Stimulated activated CD4-positive, alpha-beta T cell treated with anti-CD3 and anti-CD28 coated beads, Interleukin-1b, Interleukin-23, amount 100 ng/mL, for 1 hour (primary cell): ENCODE data around the gene RBFOX2.
"Not testable (repeated sequence)": the region's sequence is repeated elsewhere in the genome, so short reads cannot be mapped to it uniquely, and the experiment has no call there.

Experiments
- DNase-seq, 2 donors: peaks; one replicate each; pipeline ENCODE4 v3.0.0-alpha.2; 2020; ENCODE audit warnings: low read depth in 2 of 2

RBFOX2 gene

DNA sequence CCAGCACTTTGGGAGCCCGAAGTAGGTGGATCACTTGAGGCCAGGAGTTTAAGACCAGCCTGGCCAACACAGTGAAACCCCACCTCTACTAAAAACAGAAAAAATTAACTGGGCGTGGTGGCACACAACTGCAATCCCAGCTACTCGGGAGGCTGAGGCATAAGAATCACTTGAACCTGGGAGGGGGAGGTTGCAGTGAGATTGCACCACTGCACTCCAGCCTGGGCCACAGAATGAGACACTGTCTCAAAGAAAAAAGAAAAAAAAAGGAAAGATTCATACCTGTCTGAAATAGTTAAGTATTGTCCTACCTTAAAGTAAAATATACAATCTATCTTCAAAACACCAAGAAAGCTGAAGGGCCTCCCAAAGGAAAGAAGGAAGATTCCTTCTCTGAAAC, 20.1 kb downstream of the RBFOX2 start:
- no peak for DNase-seq

DNA sequence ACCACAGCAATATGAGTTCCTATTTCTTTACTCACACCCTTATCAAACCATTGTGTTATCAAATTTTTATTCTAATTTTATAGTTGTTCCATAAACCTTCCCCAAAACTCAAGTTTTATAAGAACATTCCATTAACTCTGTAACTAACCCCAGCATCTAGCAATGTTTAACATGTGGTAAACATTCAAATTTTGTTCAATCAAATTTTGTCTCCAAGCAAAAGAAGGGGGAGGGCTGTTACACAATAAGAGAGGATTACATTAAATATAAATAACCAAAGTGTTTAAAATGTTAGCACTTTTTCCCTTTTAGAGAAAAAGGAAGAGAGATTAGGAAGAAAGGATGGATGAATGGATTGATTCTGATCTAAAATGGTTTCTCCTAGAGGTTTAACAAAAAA, 20.5 kb downstream of the RBFOX2 start:
- no peak for DNase-seq

DNA sequence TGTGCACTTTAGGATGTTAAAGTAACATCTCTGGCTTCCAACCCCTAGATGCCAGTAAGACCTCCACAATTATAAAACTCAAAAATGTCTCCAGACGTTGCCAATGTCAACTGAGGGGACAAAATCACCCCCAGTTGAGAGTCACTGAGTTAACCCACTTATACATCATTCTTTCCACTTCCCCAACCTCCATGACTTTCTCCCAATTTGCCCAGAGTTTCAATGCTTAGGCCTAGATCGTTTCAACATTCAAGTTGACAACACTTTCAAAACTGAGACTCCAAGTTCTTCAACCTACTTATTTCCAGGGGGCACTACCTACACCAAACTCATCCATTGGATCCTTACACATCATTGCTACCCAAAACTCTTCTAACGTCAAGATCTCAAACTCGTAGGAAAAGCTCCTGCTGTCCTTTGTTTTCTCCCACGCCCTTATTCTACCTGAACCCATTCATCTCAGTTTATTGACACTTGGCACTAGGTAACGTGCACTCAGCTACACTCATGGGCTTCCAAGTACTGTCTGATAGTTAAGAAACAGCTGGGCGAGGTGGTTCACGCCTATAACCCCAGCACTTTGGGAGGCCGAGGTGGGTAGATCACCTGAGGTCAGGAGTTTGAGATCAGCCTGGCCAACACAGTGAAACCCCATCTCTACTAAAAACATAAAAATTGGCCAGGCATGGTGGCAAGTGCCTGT, 24.5 kb downstream of the RBFOX2 start:
- DNase-seq: no peak

DNA sequence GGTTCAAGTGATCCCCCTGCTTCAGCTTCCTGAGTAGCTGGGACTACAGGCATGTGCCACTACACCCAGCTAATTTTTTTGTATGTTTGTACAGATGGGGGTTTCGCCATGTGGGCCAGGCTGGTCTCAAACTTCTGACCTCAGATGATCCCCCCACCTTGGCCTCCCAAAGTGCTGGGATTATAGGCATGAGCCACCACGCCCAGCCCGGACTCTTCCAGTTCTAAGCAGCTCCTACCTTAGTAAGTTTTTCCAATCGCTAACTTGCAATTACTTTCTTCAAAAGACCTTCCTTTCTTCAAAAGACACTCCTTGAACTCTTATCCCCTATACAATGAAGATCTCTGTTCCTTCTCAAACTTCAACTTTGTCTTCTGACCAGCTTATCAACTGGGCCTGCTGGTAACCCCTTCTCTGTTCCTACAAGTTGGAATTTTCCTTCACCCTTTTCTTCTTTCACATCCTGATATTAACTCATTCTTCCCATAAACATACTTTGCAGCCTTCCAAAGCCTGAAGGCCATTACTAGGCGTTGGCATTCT, 25.8 kb downstream of the RBFOX2 start:
- DNase-seq: no peak

DNA sequence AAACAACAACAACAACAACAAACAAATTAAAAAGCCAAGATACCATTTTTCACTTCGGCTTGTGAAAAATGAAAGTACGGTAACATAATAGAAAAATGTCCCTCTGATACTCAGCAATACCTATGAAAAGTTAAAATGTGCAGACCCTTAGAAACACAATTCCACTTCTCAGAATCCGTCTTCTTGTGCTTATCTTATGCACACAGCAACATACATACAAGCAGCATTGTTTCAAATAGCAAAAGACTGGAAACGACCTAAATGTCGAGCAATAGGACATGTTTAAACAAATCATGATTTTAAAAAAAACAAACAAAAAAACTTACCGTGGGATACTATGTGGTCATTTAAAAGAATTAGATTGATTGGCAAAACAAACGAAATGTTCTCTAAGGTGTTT, 26.5 kb downstream of the RBFOX2 start:
- DNase-seq: no peak

DNA sequence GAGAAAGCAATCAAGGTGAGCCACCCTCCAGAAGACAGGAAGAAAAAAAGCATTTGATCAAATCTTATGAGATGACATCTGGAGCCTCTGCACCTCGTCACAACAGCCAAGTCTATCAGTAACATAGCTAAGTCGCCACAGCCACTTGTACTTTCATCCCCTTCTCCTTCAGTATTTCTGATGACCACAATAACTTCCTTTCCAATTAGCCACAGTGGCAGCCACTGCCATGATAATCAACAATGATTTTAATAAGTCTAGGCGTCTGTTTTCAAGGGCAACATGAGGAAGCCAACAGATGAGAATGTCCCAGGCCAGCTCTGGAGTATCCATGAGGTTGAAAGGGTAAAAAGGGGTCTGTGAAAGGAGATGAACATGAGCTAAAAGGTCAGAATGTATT, 29.9 kb downstream of the RBFOX2 start:
- no peak for DNase-seq

DNA sequence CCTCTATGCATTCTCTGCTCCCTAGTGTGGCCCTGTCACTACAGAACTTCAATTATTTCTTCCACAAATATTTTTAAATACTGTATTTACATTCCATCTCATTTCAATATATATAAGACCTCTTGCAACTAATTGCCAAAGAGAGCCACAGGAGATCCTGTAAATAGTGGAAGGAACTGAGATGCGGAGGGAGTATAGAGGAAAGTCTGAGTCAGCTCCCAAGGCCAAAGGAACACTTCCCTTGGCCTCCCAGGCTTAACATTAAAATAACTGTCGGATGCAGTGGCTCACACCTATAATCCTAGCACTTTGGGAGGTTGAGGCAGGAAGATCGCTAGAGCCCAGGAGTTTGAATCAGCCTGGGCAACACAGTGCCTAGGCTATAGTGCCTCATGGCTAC, 31.2 kb downstream of the RBFOX2 start:
- no peak for DNase-seq

DNA sequence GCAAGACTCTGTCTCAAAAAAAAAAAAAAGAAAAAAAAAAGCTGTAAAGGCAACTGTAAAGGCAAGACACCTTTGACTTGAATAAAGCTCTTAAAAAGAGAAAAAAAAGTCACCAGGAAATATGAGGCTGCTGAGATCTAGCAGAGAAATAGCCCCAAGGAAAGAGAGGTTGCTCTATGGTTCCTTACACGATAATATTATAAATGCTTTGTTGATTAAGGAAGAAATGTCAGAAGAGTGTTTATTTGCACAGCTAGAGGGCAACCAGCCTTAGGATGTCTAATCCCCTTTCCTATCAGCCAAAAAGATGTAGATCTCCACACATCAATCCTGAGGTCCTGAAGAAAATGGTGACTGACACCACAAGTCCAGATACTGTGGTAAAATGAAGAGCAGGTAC, 32.0 kb downstream of the RBFOX2 start:
- DNase-seq: no peak

DNA sequence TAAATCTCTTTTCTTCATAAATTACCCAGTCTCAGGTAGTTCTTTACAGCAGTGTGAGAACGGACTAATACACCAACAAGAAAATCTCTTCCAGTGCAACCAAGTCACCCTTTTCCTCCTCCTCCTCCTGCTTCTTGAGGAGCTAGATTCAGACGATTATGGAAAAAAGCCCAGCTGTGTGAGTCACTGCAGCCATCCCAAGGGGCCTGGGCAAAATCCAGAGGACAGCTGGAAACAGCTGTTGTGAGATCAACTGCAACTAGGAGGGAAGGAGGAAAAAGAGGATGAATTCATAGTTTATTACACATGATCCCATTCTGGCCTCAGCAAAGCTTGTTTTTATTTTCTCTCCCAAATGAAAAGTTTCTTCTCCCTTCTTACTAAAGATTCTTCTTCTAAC, 32.9 kb downstream of the RBFOX2 start:
- DNase-seq: no peak

DNA sequence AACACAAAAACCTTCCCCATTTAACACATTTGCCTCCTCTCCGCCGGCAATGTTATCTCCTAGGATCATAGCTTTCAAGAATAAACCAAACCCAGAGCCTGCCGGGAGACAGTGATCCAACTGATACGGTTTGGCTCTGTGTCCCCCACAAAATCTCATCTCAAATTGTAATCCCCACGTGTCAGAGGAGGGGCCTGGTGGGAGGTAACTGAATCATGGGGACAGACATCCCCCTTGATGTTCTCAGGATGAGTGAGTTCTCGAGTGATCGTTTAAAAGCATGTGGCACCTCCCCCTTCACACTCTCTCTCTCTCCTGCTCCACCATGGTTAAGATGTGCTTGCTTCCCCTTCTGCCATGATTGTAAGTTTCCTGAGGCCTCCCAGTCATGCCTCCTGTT, 33.3 kb downstream of the RBFOX2 start:
- DNase-seq: no peak

DNA sequence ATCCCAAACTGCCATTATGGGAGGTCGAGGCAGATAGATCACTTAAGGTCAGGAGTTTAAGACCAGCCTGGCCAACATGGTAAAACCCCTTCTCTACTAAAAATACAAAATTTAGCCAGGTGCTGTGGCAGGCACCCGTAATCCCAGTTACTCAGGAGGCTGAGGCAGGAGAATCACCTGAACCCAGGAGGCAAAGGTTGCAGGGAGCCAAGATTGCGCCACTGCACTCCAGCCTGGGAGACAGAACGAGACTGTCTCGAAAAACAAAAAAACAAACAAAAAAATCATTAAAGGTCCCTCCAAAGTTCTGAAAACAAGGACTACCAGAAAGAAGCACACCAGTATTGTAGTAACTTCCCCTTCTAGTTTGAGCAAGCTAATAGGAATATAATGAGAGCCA, 34.9 kb downstream of the RBFOX2 start:
- DNase-seq: not testable (repeated sequence)

DNA sequence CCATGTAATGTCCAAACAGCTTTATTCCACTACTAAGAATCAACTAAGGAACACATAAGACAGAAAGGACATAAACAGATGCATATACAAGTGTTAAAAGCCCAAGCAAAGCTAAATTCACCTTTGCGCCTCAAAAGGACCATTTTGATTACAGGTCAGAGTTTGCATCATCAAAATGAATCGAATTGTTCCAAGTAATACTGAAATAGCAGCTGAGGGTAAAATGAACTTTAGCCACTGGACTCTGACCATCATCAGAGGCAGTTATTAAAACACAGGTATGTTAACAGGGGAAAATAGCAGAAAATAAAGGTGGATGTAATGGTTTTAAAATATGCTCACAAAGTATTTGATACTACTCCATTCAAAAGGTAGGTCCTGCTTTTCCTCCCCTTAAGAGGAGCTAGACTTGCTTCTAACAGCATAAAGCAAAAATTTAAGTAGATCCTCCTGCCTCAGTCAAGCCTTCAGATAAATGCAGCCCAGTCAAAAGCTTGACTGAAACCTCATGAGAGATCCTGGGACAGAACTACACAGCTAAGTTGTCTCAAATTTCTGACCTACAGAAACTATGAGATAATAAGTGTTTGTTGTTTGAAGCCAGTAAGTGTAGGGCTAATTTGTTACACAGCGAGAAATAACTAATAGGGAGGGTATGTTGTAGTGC, 35.4 kb downstream of the RBFOX2 start:
- DNase-seq: no peak

DNA sequence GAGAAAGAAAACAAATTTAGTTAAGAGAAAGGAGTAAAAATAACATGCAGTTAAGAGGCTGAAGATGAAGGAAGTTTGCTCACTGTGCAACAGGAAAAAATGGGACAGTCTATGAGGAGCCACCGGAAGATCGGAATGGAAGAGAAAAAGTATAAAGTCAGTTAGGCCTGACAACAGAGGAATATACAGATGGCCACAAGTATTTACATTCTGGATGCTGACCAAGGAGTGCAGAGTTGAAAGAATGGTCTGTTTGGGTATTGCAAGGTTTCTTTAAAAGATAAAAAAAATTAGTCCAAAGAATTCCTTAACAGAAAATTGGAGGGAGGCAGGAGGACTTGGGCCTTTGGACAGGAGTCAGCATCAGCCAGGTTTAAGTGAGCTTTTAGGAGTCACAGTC, 37.5 kb downstream of the RBFOX2 start:
- no peak for DNase-seq

DNA sequence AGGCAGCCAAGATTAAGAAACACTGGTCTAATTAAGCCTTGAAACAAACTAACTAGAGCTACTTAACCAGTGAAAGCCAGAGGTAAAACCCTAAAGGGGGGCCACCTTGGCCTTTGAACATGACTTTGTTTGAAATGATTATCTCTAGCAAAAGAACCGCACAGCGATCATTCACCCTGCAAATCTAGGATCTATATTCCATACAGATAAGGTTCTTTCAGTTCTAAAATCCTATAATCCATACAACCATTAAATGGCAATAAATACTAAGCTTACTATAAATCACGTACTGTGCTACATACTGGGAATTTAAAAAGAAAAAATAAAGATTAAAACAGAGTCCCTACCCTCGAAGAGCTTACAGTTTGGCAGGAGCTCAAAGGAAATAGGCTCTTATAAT, 40.6 kb downstream of the RBFOX2 start:
- DNase-seq: no peak

DNA sequence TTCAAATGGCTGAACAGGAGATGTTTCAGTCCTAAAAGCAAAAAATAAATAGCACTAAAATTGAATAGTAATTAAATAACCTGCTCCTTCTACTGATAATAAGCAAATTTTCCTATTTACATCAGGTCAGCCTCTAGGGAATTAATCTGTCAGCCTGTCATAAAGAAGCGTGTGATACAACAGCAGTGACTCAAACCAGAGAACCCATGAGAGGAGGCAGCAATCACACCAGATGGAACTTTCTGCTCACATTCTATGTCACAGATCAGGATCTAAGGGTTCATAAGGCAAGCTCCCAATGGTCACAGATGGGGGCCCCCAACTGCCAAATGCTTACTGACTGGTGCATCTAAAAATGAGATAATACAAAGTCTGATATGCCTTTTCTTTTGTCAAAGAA, 41.1 kb downstream of the RBFOX2 start:
- DNase-seq: no peak

DNA sequence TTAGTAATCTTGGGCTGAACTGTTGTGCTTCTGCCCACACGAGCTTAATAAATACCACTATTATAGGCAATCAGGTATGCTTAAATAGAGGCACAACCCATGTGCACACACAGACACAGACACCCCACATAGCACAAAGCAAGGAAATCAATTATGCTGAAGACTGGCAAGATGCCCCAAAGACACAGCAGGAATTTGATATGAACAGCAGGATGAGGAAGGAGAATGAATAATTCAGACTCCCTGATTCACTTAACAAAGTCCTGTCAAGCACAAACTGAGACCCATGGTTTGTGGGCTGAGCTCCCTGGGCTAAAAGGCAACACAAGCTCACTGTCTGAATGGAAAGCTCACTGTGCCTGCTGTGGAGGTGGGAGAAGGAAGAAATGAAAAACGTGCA, 42.5 kb downstream of the RBFOX2 start:
- DNase-seq: no peak

DNA sequence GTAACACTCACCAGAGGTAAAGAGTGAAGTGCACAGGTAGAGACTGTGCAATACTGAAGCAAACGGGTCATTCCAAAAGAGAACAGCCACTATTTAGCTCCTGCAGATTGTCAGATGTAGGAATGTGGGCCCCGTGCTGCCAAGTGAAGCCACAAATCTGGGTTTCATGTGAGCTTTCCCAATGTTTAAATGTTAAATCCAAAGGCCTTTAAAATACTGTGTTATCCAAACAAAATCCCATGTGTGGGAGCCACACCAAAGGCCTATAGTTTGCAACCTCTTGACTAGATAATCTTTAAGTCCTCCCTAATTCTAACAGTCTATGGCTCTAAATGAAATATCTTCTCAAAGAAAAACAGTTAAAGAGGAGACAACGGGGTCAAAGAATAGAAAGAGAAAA, 43.3 kb downstream of the RBFOX2 start:
- DNase-seq: no peak

DNA sequence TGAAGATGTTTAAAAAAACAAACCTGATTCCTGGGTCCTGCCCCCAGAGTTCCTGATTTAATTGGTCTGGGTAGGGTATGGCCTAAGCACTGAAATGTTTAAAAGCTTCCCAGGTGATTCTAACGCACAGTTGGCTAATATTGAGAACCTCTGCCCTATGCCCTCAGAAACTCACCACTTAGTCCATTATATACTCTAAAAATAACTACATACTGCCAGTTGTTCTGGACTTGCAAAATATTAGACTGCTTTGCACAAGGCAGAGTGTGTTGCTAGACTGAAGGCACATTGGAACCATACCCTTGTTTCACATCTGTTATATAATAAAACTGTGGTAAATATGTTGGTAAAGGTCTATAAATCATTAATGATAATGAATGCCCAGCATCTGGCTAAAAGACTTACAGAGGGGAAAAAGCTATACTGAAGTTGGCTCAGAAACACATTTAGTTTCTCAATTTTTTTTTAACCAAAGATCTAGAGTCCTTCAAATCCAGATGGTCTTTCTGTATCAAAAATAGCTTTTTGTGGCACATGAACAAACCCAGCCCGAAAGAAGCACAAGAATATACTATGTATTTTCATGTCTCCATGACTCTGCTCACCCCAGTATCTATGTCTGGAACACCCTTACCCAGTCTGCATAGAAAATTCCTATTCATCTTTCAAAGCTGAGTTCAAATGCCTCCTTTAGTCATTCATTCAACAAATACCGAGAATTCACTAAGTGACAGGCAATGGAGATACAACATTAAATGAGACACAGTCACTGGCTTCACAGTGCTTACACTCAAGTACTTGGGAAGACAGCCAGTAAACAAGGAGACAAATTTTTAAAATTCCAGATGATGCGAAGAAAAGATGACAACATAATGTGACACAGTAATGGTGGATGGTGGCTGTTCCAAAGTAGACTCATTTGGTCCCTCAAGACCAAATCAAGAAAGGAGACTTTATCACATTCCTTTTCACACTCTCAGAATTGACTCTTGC, 44.1 kb downstream of the RBFOX2 start:
- DNase-seq: no peak

DNA sequence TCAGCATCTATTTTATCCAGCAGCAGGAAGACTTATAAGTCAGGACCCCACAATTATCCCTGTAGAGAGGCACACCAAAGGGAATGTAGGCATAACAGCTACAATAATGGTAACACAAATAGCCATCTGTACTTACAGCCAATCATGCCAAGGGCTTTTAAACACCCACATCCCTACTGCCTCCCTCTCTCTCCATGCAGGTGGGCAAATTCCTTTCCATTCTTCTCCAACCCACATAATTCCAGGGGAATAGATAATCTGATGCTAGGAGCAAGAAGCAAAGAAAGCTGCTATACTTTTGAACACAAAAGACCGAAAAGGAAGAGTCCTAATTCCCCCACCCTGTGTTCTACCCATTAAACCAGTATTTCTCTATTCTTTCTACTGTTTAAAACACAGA, 46.7 kb downstream of the RBFOX2 start:
- no peak for DNase-seq

DNA sequence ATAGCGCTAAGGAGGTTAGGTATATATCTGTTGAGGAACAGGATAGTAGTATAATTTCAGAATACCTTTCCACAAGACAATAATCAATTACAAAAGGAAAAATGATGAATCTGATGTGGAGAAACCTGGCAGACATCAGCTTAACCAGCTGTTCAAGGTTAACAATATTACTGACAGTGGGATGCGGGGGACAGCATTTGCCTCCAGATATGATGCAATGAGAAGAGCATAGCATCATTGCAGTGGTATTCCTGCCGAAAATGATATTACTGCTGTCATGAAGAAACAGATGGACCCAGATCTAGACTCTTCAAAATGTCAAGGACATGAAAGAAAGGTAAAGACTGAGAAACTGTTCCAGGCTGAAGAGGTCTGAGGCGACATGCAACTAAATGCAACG, 49.7 kb downstream of the RBFOX2 start:
- no peak for DNase-seq

DNA sequence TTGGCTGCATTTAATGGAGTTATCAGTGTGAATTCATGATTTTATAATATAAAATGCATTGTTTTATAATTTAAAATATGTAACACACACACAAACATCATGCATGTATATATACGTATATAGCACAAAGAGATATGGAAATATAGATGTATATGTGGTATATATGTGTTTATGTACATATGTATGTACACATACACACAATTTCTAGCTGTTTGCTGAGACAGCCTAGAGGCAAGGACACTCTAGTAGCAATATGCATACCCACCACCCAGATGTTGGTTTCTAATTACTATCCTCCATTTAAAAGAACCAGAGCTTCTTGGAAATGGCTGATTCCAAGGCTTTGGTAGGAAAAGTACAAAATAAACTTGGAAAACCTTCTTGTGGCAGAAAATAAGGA, 50.4 kb downstream of the RBFOX2 start:
- DNase-seq: no peak

DNA sequence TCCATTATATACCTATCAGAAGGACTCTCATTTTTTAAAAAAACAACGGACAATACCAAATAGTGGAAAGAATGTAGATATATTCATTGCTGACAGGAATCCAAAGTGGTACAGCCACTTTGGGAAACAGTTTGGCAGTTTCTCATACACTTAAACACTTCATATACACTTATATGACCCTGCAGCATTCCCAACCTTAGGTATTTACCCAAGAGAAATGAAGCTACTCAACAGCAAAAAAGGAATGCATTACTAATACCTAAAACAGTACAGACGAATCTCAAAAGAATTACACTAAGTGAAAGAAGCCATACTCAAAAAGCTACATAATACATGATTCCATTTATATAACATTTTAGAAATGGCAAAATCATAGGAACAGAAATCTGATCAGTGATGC, 51.5 kb downstream of the RBFOX2 start:
- no peak for DNase-seq
